Tibial nerve (tissue), 4 donors: Measurements from ENCODE around the gene PROCR.

Experiments used
- EP300 ChIP-seq, 2 donors: sonication (generic); formaldehyde crosslinking; IDR thresholded peaks; one replicate each; pipeline ENCODE4 v1.6.1; 2017; ENCODE audit warnings: antibody characterized with exemption in 2 of 2, mild to moderate bottlenecking in 1 of 2
- POLR2A ChIP-seq, 2 donors: fragments of 450-650 bp; IDR thresholded peaks; one replicate each; pipeline ENCODE4 v1.6.1; 2017; ENCODE audit warnings: antibody characterized with exemption in 2 of 2, mild to moderate bottlenecking in 2 of 2, moderate library complexity in 2 of 2
- TF ChIP-seq, protein P1 (sequence below), 5 experiments: fragments of 200-600 bp in 3 of 5; fragments of 450-650 bp in 2 of 5; sonication (generic) in 3 of 5; IDR thresholded peaks; one replicate each; pipeline ENCODE4 v1.5.1; 2016 to 2019; ENCODE audit warnings: antibody characterized with exemption in 5 of 5, mild to moderate bottlenecking in 3 of 5, moderate library complexity in 2 of 5

DNA sequence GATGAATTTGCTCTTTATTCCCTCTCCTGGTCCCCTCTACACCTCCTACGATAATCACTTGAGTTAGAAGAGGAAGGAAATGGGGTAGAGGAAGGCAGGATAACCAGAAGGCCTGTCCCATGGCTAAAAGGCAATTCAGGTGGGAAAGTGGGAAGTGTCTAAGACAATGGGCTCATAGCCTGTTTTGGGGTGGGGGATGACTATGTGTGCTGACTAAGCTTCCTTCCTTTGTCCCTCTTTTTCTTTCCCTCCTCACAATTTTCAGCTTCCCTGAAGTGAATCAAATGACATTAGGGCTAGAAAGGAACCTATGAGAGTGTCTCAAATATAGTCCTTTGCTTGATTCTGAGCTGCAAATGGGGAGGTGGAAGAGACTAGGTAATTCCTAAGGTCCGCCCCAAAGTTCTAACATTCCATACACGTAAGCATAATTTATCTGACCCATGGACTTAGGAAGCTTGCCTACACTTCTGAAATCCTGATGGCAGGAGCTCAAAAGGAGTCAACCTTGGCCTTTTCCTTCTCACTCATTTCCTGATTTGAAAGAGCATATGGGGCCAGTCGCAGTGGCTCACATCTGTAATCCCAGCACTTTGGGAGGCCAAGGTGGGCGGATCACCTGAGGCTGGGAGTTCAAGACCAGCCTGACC lies 49.0 kb upstream of the PROCR start:
- TF ChIP-seq, protein P1, sequence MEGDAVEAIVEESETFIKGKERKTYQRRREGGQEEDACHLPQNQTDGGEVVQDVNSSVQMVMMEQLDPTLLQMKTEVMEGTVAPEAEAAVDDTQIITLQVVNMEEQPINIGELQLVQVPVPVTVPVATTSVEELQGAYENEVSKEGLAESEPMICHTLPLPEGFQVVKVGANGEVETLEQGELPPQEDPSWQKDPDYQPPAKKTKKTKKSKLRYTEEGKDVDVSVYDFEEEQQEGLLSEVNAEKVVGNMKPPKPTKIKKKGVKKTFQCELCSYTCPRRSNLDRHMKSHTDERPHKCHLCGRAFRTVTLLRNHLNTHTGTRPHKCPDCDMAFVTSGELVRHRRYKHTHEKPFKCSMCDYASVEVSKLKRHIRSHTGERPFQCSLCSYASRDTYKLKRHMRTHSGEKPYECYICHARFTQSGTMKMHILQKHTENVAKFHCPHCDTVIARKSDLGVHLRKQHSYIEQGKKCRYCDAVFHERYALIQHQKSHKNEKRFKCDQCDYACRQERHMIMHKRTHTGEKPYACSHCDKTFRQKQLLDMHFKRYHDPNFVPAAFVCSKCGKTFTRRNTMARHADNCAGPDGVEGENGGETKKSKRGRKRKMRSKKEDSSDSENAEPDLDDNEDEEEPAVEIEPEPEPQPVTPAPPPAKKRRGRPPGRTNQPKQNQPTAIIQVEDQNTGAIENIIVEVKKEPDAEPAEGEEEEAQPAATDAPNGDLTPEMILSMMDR (IDR thresholded peaks at IDR 0.05): no peak
- TF ChIP-seq POLR2A (IDR thresholded peaks at IDR 0.05) (no peak), EP300 (IDR thresholded peaks at IDR 0.05) (no peak)
